Inflammatory macrophage (primary cell): Measurements from ENCODE around the gene PKM.
A peak's percentile ranks its signal among the peaks of the same experiment; 100 is the strongest.

ENCODE experiments used
- DNase-seq, 2 donors: peaks; one replicate each; pipeline ENCODE4 v3.0.0-alpha.2; 2020 to 2022

The PKM gene

GRCh38 chr15:72199721-72200212 is 31.2 kb downstream of the PKM start:
- DNase-seq, result peak; percentile 66 to 72

DNA sequence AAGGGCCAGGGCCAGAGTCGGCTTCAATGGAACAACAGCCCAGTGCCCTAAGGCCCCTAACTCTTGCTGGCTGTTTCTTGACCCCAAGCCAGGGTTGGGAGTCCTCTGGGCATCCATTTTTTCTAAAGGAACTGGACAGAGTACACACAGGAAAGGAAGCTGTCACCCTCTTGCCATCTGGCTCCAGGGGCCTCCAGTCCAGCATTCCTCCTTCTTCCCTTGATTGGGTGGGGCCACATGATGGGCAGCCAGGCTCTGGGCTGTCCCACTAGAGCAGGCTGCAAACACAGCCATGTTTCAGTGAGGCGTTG is 31.8 kb downstream of the PKM start:
- no peak for DNase-seq

- DNase-seq, result no peak
These were observed 32.4 kb downstream of the PKM start for GRCh38 chr15:72198356-72199204.

GRCh38 chr15:72197460-72198355 is 33.3 kb downstream of the PKM start, which contains the start of gene GRAMD2A:
Gene GRAMD2A (minus strand): TSS chr15:72197787.
- DNase-seq, result peak; percentile 12 to 37

GRCh38 chr15:72197041-72197459 is 33.9 kb downstream of the PKM start:
- DNase-seq, result no peak

GRCh38 chr15:72196409-72197040 is 34.5 kb downstream of the PKM start:
- no peak for DNase-seq

GRCh38 chr15:72195101-72195511 is 35.9 kb downstream of the PKM start:
- DNase-seq, result peak; percentile 95 to 96

DNA sequence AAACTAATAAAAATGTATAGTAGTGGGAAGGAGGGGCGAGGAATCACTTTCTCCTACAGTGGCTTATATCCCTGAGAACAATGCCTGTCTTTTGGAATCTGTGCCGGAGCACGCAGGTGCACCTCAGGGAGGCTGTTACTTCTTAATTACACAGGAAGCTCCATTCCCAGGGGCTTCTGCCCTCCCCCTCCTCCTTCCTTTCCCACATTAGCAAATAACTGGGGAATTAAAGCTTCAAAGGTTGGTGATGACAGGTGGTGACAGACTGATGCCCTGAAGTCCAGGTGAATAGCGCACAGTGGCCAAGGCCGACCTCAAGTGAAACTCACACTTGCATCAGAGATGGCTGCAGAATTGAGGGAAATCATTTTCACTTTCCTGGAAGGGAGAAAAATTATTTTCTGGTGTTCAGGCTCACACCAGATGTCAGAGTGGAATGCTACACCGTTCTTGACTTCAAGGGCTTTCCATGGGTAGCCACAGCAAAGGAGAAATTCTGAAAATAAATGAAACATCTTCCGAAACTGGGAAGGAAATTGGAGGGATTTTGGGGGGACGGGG is 37.1 kb downstream of the PKM start:
- DNase-seq, result no peak

DNA sequence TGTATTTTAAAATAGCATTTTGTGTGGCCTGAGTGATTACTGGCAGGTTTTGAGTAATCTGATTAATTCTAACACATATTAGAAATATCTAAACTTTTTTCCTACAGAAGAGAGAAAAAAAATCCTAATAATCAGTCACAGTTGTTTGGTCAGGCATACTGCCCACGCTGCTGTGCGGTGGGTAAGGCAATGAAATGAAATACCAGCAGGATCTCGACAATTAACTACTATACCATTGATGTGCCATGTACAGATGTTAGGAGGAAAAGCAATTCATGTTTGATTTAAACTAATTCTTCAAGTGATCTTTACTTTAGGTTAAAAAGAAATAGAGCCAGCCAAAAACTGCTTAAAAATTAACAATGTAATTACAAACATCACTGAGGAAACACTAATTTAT is 38.6 kb downstream of the PKM start:
- DNase-seq, result no peak

DNA sequence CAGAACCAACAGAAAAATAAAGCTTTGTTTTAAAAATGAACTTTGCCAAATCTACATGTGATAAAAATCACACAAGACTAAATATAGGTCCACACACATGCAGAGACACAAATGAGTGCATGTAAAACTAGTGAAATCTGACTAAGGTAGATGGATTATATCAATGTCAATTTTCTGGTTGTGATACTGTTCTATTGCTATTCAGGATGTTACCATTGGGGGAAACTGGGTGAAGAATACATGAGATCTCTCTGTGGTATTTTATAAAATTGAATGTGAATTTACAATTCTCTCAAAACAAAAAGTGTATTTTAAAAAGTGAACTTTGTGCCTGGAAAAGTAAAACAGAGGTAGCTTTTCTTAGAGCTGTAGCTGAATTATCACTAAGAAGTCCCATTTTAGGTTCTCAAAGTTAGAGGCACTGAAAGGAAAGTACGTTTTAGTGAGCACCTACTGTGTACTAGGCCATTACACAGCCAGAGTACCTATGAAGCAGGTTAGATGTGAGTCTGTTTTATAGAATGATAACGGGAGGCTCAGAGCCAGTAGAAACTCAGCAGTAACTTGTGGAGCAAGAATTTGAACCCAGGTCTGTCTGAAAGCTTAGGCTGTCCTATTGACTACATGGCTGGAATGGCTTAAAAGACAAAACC is 41.6 kb downstream of the PKM start:
- DNase-seq, result no peak

GRCh38 chr15:72184165-72184811 is 46.7 kb downstream of the PKM start:
- no peak for DNase-seq

DNA sequence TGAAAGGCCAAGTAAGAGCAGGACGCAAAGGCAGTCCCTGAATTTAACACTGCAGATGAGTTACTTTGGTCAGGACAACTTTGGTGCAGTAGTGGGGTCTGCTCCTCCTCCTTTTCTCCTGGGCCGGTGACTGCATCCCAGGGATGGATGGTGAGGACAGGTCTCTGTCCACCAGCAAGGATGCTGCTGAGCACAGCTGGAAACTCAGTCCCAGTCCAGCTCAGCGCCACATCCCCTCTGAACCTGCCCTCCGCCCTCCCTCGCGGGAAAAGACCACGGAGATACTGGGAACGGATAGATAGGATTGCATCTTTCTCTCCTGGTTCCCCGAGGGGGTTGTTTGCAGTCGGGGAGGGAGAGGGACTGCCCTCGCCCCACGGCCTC is 47.2 kb downstream of the PKM start:
- DNase-seq, result no peak

- no peak for DNase-seq
These were observed 48.3 kb downstream of the PKM start for GRCh38 chr15:72182673-72183072.

- no peak for DNase-seq
These were observed 48.7 kb downstream of the PKM start for GRCh38 chr15:72182244-72182643.

GRCh38 chr15:72180761-72181324 is 50.1 kb downstream of the PKM start:
- no peak for DNase-seq

DNA sequence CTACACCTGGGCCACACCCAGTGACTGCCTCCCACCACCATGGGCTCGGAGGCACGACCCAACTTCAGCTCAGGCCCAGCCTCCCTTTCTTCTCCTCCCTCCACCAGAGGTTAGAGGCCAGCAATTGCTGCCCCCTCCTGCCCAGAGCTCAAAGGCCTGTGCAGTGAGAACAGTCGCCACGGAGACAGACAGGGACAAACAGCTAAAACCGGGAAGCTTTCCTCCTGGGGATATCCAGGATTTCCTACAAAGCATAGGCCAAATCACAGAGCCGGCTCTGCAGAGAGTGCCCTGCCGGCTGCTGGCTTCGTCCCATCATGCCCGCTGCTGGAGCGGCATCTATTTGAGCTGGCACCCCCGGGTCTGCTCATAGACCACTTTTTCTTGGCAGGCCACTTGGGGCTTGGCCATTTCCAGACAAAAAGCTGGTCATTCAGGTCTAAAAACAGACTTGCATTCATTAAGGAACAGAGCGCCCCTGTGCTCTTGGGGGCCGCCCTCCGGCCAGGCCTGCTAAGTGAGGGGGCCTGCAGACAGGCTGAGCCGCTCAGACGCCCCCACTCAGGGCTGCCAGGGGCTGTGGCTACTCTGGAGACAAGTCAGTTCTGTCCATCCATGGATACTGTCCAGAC is 50.9 kb downstream of the PKM start:
- no peak for DNase-seq

DNA sequence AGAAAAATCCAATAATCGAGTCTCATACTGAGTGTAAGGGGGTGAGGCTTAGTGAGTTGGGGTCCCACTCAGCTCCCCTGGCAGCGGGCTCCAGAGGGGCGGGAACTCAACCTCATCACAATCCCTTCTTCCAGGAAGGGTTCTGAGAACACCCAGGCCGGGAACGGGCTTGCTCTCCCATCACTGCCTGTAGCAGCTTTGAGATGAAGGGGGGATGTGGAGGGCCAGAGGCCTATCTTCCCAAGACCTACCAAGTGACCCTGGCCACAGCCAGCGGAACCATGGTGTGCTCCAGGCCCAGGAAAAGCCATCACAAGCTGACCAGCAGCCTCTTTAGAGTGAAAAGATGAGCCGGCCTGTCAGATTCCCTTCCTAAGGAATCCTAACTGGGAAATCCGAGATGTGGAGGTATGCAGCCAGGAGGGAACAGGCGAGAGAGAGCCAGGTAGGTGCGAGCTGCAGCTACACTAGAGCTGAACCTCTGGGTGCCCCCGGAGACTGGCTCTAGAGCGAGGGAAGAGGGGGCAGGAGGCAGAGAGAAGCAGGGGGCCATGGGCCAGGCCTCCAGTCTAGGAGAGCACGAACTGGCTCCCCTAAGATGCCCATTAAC is 51.9 kb downstream of the PKM start:
- no peak for DNase-seq

GRCh38 chr15:72176743-72177142 is 54.2 kb downstream of the PKM start:
- no peak for DNase-seq

DNA sequence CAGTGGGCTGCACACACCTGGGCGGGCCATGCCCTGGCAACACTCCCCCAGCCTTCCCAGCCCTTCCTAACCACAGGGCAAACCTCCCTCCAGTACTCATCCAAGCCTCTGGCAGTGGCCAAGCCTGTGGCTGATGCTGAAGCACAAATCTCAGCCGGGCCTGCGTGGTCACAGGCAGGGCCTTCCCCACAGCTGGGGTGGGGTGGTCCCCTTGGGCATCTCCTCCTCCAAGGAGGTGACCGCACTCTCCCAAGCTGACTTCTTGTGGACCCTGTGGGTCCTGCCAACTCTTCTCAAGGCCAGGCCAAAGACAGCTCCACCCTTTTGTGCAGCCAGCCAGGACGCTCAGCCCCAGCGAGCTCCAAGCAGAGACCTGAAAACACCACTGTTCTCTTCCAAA is 54.8 kb downstream of the PKM start:
- no peak for DNase-seq
